Measurements from ENCODE around the gene KIF24. TPM values are rescaled to one million over a fixed set of nuclear protein-coding genes. Genes with fewer than 3 reads are reported as not detected.

KIF24 gene
- total and polyA plus RNA-seq, 8 donors, result 0.29 to 5.8 (median 1.5) TPM

DNA sequence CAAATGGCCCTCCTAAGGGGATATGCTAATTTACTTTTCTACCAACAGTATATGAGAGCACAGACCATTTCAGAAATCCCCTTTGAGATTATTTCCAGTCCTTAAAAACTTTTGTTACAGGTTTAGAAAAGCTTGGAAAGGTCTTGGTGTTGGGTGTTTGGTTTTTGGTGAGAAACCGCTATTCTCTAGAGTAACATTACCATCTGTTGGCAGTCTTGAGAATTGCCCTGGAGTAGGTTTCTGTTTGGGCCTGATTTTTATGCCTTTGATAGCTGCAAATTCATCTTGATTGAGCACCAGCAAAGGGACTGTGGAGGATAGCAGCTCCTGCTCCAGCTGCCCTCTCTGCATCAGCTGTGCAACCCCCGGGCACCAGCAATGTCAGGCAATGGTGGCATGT, 8.3 kb upstream of the KIF24 start:
- Histone ChIP-seq H3K4me3 (no peak overlapping the region), H3K27me3 (no peaks in the 10 kb centered on the region), H3K4me1 (peaks cover 10 to 61% (median 30%) of the 10 kb centered on the region in 4 donors), H3K36me3 (peaks cover 0 to 48% (median 38%) of the 10 kb centered on the region in 4 donors), H3K9me3 (no peaks in the 10 kb centered on the region), H3K27ac (no peak overlapping the region)
- 75 to 95% (median 93%) methylated on average over 2 of the region's 2 CpGs for WGBS, 5 donors
- intact Hi-C loops (cut with DNase I; ENCODE audit: low total_unique reads), result loop anchor here (5.0 kb wide), 1 partner anchor 35 kb away; no protein-coding TSS in a partner anchor
- no peak for DNase-seq
- TF ChIP-seq POLR2AphosphoS5 (IDR thresholded peaks at IDR 0.05), result no peak
- TF ChIP-seq EP300 (IDR thresholded peaks at IDR 0.05), result no peak
- TF ChIP-seq, protein P1, sequence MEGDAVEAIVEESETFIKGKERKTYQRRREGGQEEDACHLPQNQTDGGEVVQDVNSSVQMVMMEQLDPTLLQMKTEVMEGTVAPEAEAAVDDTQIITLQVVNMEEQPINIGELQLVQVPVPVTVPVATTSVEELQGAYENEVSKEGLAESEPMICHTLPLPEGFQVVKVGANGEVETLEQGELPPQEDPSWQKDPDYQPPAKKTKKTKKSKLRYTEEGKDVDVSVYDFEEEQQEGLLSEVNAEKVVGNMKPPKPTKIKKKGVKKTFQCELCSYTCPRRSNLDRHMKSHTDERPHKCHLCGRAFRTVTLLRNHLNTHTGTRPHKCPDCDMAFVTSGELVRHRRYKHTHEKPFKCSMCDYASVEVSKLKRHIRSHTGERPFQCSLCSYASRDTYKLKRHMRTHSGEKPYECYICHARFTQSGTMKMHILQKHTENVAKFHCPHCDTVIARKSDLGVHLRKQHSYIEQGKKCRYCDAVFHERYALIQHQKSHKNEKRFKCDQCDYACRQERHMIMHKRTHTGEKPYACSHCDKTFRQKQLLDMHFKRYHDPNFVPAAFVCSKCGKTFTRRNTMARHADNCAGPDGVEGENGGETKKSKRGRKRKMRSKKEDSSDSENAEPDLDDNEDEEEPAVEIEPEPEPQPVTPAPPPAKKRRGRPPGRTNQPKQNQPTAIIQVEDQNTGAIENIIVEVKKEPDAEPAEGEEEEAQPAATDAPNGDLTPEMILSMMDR (IDR thresholded peaks at IDR 0.05), result no peak
- TF ChIP-seq POLR2A (IDR thresholded peaks at IDR 0.05), result no peak

DNA sequence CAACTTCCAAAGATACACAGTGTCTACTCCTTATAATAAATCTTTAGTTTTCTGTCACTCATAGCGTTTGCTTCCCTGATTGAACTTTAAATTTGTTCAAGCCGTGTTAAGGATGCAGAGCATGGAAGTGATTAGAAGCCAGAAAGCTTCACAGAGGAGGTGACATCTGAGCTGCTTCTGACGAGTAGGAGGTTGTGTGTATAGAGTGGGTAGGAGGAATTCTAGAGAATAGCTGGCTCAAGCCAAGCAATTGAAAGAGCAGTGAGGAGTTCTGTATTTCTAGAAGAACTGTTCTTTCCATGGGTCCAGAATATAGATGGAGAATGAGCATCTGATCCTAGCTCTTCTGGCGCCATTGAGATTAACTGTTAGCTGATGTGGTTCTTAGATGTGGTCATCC, 6.3 kb upstream of the KIF24 start:
- H3K27ac ChIP-seq, result peak overlapping the region in 3 of 5 donors; percentile 5 to 57 (median 11)
- H3K36me3 ChIP-seq, result peaks cover 0 to 33% (median 24%) of the 10 kb centered on the region in 4 donors
- DNase-seq, result no peak
- 70 to 85% (median 79%) methylated on average over 4 of the region's 4 CpGs for WGBS, 5 donors
- no peaks in the 10 kb centered on the region for H3K9me3 ChIP-seq
- TF ChIP-seq POLR2A (IDR thresholded peaks at IDR 0.05) (no peak), POLR2AphosphoS5 (IDR thresholded peaks at IDR 0.05) (no peak), EP300 (IDR thresholded peaks at IDR 0.05) (no peak)
- TF ChIP-seq, protein P1 (IDR thresholded peaks at IDR 0.05), result no peak
- intact Hi-C loops (cut with DNase I; ENCODE audit: low total_unique reads), result loop anchor here (5.0 kb wide), 1 partner anchor 37 kb away; no protein-coding TSS in a partner anchor
- H3K27me3 ChIP-seq, result no peaks in the 10 kb centered on the region
- H3K4me3 ChIP-seq, result no peak overlapping the region
- H3K4me1 ChIP-seq, result peaks cover 2 to 52% (median 25%) of the 10 kb centered on the region in 4 donors

DNA sequence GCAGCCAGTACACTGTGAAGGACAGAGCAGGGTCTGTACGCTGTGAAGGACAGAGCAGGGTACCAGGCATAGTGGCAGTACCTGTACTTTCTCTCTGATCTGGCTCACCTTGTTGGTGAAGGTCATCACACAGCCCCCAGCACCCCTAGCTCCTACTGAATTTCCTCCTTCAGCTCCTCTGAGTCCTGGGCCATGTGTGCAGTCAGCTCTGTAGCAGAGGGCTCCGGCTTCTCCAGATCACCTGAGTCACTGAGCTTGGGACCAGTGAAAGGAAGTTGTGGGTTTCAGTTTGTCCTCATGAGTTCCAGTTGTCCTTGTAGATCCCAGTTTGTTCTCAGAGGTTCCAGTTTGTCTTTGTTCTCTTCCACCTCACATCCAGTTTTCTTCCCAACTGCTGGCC, 5.8 kb upstream of the KIF24 start:
- Histone ChIP-seq H3K9me3 (no peaks in the 10 kb centered on the region), H3K4me1 (peaks cover 6 to 54% (median 29%) of the 10 kb centered on the region in 4 donors), H3K27ac (peak overlapping the region; percentile 5 to 57 (median 36)), H3K27me3 (no peaks in the 10 kb centered on the region), H3K36me3 (peaks cover 0 to 28% (median 20%) of the 10 kb centered on the region in 4 donors), H3K4me3 (no peak overlapping the region)
- TF ChIP-seq POLR2AphosphoS5 (IDR thresholded peaks at IDR 0.05) (no peak), EP300 (IDR thresholded peaks at IDR 0.05) (no peak), POLR2A (IDR thresholded peaks at IDR 0.05) (no peak)
- TF ChIP-seq, protein P1 (IDR thresholded peaks at IDR 0.05), result no peak
- peak in 1 of 2 donors; percentile 41 for DNase-seq
- 56 to 85% (median 72%) methylated on average over 2 of the region's 2 CpGs for WGBS, 5 donors
- intact Hi-C loops (cut with DNase I; ENCODE audit: low total_unique reads), result loop anchor here (5.0 kb wide), 1 partner anchor 37 kb away; no protein-coding TSS in a partner anchor

DNA sequence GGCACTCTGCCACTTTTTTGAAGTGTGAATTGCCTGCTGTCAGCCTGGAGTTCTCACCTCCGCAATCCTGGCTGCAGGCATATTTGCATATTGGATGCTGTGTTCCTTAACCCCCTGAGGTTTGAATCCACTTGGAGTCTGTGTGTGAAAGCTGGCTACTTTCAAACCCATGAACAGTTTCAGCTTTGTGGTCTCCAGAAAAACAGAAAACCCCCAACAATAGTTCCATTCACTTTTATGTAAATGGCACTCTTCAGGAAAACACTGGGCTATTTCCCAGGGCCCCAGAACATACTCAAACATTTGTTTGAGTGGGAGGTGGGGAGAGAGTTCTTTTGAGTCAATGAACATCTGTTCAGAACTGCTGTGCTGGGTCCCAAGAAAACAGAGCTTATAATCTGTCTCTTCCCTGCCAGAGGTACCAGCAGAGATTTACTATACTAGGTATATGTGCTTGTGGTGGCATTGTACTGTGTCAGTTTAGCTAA, 5.3 kb upstream of the KIF24 start:
- peak in 1 of 2 donors; percentile 45 for DNase-seq
- Histone ChIP-seq H3K4me3 (no peak overlapping the region), H3K27me3 (no peaks in the 10 kb centered on the region), H3K9me3 (no peaks in the 10 kb centered on the region), H3K36me3 (peaks cover 0 to 23% (median 14%) of the 10 kb centered on the region in 4 donors), H3K4me1 (peaks cover 6 to 54% (median 29%) of the 10 kb centered on the region in 4 donors), H3K27ac (peak overlapping the region; percentile 11 to 60 (median 39))
- no peak for TF ChIP-seq POLR2AphosphoS5 (IDR thresholded peaks at IDR 0.05)
- intact Hi-C loops (cut with DNase I; ENCODE audit: low total_unique reads), result no loop called here
- 19 to 60% (median 36%) methylated on average over 1 of the region's 1 CpG for WGBS, 5 donors

DNA sequence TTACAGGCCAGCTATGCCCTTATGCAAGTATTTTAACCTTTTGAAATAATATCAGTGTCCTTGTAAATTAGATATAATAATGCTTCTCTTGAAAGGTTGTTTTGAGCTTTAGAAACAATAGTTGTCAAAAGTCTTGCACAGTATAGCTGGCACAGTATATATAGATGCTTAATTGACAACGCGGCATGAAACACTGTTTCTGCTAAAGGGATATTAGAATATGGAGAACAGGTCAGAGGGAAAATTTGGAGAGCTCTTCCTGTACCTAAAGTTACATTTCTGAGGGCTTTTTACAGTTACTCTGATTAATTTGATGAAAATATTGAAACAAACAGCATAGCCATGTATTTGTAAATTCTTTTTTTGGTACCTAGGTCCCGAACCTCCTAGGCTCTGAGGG, 4.8 kb upstream of the KIF24 start:
- no peak for TF ChIP-seq EP300 (IDR thresholded peaks at IDR 0.05)
- no peak for TF ChIP-seq POLR2AphosphoS5 (IDR thresholded peaks at IDR 0.05)
- H3K27me3 ChIP-seq, result no peaks in the 10 kb centered on the region
- intact Hi-C loops (cut with DNase I; ENCODE audit: low total_unique reads), result no loop called here

More for the DNA sequence above, 4.8 kb upstream of the KIF24 start:
- H3K27ac ChIP-seq, result peak overlapping the region in 3 of 5 donors; percentile 36 to 57 (median 39)
- no peak overlapping the region for H3K4me3 ChIP-seq
- peaks cover 6 to 51% (median 30%) of the 10 kb centered on the region in 4 donors for H3K4me1 ChIP-seq
- 62 to 73% (median 64%) methylated on average over 3 of the region's 3 CpGs for WGBS, 5 donors
- H3K36me3 ChIP-seq, result peaks cover 0 to 17% (median 9%) of the 10 kb centered on the region in 4 donors
- DNase-seq, result no peak
- H3K9me3 ChIP-seq, result no peaks in the 10 kb centered on the region
